DMS53 treated with DMSO at 0.1 percent for 48 hours (cell line): Measurements from ENCODE around the gene MEOX1.
"Not testable (repeated sequence)": the region's sequence is repeated elsewhere in the genome, so short reads cannot be mapped to it uniquely, and the experiment has no call there.

Experiments used
- DNase-seq: peaks from one replicate; lab custom pipeline; 2025; ENCODE audit not compliant: unreplicated experiment; lab: John Stamatoyannopoulos, UW

Gene MEOX1

DNA sequence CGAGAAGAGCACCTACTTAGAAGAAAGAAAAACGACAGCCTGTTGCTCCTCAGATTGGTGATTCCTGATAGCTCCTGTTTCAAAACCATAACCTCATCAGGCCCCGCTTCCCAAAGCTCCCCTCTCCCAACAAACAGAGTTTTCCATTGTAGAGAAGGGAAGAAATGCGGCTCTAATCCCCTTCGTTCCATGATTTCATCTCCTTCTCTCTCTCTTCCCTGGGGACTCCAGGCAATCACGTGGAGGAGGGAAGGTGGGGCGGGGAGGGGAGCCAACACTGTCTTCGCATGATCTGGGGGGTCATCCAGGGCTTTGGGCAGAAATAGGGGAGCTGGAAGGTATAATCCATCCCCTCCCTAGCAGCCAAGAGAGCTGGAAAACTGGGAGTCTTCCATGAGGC lies 43.4 kb downstream of the MEOX1 start:
- no peak for DNase-seq

DNA sequence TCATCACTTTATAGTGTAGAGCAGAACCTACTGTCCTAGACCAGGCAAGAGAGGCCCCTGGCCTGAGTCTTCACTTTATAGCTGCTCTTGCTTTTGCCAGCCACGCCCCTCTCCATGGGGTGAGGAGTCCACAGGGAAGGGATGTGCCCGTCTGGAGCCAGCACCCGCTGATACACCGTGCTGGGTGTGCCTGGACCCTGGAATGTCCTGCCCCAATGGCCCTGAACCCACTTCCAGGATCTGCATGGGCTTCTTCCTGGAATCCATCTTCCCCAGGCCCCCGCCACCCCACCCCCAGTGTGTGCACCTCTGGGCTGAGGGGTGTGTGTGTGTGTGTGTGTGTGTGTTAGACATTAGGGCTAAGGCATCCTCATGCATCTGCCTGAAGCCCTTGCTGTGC lies 44.9 kb downstream of the MEOX1 start:
- no peak for DNase-seq

DNA sequence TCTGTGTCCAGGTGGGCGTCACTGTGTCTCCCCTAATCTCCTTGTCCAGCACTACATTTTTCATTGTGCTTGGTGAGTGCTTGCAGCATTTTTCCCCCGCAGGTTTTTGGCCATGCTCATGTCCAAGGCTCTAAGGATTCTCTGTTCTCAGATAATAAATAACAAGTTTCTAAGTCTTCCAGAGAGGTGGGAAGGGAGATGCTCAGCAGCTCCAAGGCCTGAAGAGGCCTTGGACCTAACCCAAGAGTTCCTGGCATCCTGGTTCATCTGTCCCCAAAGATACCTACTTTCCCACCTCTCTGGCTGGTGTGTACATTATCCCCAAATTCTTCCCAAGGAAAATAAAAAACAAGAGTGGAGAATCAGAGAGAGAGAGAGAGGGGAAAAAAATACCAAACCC lies 45.3 kb downstream of the MEOX1 start:
- no peak for DNase-seq

DNA sequence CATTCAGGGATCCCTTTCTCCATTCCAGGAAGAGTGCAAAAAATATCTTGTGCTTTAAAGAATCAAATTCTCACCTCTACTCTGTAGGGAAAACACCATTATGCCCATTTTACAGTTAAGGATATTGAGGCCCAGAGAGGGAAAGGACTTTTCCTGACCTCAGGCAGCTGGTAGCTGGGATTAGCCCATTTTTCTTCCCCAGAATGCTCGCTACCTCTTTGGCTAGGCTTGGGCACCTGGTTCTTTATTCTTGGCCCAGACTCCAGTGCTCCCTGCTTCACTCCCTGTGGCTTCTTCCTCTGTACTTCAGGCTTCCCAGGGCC lies 45.7 kb downstream of the MEOX1 start:
- DNase-seq, result no peak

DNA sequence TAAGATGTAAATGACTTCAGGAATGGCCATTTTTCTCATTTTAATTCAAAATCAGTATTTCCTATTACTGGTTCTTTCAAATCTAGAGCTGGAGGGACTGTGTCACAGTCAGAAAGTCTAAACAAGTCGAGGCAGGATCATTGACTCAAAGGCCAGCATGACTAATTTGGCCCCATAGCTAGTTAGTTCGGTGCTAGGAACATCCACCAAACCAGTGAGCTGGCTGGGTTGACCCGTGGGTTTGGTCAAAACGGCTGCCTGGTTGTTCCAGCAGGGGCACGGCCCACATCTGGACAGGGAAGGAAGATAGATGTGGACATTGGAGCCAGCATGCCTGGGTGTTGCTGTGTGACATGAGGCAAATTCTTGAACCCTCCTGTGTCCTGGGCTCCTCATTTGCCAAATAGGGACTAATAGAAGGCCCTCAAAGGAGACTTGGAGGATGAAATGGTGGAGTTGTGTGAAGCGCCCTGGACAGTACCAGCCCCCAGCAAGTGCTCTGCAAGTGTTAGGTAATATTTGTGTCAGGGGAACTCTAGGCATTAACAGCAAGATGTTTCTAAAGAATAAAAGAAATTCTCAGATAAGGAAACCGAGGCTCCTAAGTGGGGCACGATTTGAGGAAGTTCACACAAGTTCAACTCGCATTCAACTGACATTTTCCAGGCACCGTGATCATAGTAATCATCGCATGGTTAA lies 46.2 kb downstream of the MEOX1 start:
- no peak for DNase-seq

DNA sequence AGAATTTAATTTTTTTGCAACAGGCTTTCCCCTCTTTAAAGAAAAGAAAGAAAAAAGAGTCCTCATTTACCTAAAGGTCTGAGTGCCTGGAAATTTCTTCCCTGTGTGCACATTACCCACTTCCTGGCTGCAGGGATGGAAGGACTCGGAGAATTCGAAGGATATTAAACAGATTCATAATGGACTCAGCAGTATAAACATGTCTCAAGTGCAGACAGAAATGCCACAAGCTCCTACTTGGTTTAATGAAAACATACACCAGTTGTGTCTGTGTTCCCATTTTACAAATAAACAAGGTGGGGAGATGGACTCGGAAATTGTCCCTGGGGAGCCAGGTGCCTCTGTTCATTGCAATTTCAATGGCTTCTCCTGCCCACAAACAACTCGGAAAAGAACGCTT lies 47.2 kb downstream of the MEOX1 start:
- no peak for DNase-seq

DNA sequence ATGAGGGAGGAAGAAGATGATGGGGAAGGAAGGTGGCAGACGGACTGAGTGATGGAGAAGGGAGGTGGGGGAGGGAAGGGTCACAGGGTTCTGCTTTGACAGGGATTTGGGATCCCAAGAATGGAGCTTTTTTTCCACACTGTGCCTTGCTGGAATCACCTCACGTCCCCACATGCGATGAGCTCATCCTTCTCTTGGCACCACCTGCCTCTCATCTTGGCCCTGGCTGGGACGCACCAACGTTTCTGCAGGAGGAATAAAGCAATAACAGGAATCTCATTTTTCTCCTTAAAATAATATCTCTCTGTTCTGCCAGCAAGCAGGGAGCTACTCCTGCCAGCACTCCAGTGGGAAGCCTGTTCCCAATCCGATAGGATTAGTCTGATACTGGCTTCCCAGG lies 47.8 kb downstream of the MEOX1 start:
- no peak for DNase-seq

DNA sequence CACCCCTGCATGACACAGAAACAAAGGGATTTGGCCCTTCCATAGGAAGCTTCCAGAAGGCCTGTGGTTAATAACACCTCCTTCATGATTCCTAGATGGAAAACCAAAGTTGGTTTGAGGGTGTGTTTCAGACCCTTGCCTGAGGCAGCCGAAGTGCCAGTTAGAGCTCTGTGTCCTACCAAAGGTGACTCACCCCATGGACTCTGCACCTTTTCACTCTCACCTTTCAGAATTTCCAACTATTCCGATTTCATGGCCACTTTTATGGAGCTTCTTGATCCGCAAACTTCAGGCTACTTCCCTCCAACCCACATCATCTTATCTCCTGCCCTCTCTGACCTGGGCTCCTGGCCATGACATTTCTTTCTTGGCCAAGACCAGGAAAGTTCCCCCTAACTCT lies 49.2 kb downstream of the MEOX1 start:
- DNase-seq, result no peak

DNA sequence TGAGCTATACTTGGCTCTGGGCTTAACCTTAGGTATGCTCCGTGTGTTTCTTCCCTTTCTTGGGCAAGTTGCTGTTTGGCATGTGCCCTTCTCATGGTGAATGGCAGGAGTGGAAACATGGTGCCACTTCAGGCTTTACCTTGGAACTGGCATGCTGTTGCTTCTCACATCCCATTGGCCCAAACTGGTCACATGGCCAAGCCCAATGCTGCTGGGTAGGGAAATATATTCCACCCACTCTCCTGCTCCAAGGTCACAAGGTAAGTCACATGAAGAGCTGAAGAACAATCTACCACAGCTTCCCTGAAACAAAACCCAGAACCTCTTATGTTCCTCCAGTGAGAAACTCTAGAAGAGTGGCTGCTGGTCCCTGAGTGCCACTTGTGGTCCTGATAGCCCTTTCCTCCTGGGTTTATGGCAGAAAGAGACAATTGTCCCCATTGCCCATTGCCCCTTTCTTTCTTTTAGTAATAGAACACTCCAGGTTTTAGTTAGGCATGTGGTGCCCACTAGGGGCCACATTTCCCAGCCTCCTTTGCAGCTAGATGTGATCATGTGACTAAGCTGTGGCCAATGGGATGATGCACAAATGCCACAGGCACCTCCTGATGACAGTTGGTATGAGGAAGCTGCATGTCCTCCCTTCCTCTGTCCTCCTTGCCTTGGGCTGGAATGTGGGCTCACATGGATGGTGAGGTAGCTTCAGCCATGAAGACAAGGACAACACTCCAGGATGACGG lies 50.3 kb downstream of the MEOX1 start:
- no peak for DNase-seq

DNA sequence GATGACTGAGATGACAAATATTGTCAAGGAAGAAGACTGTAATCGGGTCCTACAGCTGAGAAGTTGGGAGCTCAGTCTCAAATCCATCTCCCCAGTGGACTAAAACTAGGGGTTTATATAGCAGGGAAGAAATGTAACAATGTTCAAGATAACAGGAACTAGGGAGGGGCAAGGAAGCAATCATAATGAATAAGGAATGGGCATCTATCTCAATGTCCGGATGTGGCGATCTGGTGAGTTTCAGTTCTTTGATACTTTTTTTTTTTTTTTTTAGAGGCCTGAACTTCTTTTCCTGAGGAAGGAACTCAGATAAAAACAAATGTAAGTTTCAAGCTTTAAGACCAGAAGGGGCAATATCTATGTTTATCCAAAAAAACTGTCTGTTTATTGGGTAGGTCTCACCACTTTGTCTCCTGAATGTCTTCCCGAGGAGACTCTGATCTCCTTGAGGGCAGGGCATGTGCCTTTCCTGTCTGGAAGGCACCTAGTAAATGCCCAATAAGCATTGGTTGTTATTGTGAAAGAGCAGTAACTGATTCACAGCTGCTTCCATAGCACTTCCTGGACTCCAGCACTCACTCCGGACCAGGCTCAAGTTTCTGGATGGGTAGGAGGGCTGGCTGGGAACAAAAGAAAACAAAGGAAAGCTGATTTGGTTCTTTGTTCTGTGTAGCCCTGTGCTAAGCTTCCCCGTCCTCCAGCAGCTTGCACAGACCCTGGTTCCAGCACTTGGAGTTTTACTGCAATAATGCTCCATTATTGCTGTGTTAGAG lies 51.9 kb downstream of the MEOX1 start:
- DNase-seq, result no peak

DNA sequence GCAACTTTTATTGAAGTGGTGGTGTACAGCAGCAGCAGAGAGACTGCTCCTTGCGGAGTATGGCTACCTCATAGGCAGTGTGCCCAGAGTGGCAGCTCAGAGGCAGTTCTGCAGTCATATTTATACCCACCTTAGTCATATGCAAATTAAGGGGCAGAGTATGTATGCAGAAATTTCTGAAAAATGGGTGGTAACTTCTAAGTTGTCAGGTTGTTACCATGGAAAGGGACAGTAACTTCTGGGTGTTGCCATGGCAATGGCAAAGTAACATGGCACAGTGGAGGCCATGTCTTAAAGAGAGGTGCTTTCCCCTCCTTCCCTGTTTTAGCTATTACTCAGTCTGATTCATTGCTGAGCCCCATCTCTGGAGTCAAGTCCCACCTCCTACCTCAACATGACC lies 53.4 kb downstream of the MEOX1 start:
- DNase-seq, result no peak

DNA sequence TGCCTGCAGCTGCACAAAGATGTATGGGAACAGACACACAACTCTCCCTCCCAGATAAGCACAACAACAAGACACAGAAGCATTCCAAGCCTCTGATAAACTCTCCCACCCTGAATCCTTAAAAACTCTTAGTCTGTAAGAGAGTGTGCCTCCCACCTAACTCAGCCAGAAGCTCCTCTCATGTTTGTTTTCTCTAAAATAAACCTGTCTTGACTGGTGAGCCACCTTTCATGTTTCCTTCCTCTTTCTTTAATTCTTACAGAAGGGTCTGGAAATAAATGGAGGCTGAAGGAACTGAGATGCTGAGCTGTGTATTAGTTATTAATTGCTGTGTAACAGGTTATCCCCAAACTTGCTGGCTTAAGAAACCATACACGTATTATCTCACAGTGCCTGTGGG lies 57.2 kb downstream of the MEOX1 start:
- DNase-seq, result no peak

DNA sequence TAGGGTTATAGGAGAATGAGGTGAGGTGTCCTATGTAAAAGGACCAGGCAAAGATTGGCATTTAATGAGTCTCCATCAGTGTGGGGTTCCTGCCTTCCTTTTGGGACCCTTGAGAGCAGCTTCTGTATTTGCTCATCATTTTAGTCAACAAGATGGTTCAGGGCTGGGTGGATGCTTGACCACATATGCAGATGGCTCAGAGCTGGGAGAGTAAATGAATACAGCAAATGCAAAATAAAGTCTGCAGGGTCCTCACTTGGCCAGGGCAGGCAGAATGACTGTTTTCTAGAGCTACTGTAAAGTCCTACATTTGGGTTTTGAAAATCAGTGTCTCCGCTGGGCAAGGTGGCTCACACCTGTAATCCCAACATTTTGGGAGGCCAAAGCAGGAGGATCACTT lies 58.4 kb downstream of the MEOX1 start:
- no peak for DNase-seq

DNA sequence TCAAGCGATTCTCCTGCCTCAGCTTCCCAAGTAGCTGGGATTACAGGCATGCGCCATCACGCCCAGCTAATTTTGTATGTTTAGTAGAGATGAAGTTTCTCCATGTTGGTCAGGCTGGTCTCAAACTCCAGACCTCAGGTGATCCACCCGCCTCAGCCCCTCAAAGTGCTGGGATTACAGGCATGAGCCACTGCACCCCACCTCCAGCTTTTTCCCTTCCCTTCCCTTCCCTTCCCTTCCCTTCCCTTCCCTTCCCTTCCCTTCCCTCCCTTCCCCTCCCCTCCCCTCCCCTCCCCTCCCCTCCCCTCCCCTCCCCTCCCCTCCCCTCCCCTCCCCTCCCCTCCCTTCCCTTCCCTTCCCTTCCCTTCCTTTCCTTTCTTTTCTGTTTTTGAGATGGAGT lies 59.2 kb downstream of the MEOX1 start:
- not testable (repeated sequence) for DNase-seq

DNA sequence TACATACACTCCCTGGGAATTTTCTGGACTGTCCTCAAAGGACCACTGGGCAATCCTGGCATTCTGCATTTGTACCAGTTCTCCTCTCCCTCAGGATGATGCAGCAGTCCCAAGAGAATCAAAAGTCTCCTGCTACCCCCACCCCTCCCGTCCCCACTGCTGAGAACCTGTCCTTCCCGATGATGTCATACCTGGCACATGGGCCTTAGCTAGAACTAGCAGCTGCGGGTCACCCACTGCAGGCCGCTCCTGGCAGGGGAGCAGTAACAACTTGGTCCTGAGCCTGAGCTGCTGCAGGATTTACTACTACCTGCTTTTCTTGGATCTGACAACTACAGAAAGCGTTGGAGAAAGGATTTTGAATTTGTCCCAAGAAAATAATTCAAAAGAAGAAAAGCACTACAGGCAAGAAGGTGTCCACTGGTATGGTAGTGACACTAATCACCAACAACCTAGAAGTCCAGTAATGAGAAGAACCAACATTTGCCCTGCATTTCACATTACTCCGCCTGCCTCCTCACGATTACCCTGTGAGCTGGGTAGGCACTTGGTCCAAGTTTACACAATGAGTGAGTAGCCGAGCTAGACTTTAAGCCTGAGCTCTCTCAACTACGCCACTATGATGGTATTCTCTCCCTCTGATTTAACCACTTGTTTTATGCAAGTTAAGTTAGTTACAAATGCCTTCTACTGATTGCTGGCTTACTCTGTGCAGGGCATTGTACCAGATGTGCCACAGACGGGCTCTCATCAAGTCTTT lies 60.3 kb downstream of the MEOX1 start:
- no peak for DNase-seq

DNA sequence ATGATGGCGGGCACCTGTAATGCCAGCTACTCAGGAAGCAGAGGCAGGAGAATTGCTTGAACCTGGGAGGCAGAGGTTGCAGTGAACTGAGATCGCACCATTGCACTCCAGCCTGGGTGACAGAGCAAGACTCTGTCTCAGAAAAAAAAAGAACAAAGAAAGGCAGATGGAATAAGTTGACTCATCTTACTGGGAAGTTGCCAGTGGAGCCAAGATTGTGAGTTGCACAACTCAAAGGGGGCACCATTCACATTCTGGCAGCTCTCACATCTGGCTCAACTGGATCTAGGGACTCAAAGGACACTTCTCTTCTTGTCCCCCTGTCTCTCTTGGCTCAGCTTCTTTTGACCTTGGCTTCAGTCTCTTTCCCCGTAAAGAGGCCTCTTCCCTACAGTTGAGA lies 61.9 kb downstream of the MEOX1 start:
- no peak for DNase-seq

DNA sequence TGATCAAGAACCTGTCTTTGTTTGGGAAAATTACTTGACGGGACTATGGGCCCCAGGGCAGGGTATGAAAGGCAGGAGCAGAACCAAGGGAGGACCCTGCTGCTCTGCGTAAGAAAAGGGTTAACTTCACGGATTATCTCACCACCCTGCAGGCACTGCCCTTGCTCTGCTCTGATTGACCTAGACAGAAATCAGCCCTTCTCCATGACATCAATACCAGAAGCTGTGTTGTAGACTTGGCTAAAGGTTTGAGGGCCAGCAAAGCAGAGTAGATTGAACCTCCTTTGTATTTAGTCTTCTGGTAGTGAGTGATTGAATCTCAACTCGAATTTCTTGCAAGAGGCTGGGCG lies 62.7 kb downstream of the MEOX1 start:
- no peak for DNase-seq

DNA sequence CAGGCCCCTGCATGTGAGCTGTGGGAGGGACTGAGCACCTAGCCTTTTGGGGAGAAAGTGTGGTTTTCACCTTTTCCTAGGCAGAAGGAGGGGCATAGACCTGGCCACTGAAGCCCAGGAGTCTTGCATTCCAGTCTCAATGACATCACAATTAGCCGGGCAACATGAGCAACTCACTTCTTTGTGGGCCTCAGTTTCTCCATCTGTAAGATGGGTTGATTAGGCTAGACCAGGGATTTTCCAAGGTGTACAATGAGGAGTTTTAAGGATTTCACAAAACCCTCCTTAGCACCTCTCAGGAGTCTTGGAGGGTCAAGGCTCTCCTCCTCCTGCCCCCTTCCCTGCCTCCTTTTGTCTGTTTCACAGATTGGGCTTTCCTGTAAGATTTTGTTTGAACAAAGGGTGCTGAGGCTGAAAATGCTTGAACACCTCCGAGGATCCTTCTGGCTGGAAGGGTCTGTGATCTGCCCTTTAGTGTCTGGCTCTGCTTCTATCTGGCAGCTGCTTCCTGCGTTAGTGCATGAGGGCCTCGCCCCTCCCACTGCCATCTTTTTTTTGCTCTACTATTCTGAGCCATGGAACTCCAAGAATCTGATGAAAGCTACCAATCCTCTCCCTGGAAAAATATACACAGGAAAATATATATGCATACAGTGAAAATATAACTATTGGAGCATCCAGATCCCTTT lies 63.2 kb downstream of the MEOX1 start:
- no peak for DNase-seq

DNA sequence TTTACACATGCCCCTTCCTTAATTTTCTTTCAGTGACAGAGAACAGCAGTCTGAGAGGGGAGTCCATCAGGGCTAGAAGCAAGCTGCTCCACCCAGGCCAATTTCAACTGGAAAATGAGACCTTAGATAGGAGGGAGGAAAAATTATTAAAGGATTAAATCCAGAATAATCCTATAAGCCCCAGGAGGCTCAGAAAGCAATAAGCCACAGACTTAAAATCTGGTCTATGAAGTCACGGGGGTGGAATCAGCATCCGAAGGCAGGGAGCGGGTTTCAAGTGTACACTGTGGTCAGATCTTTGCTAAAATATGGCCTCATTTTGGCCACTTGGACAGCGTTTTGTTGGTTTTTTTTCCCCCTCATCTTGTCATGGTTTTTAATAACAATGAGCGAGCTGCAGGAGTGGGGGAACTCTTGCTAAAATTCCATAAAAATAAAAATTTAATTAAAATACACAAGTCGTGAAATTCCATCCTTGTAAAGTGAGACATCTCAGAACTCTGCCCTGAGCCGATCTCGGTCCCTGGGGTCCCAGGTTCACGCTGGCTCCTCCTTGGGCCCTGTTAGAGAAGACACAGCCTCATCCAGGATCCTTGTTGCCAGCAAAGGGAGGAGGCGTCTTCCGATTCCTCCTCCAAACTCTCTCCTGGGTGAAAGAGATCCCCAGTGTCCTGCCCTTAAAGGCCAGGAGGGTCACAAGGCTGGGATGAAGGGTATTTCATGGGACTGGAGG lies 63.9 kb downstream of the MEOX1 start:
- DNase-seq, result no peak

DNA sequence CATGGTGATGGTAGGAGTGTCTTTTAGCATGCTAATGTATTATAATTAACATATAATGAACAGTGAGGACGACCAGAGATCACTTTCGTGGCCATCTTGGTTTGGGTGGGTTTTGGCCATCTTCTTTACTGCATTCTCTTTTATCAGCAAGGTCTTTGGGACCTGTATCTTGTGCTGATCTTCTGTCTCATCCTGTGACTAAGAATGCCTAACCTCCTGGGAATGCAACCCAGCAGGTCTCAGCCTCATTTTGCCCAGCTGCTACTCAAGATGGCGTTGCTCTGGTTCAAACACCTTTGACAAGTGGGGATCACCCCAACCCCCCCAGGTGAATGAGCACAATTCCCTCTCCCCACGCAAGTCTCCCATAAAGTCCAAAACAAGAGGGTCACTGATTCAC lies 66.3 kb downstream of the MEOX1 start:
- DNase-seq, result no peak
